Right renal pelvis (tissue), 4 donors: Measurements from ENCODE around the gene MYOM1. TPM values are rescaled to one million over a fixed set of nuclear protein-coding genes. Genes with fewer than 3 reads are reported as not detected.

ENCODE experiments used
- DNase-seq, 4 donors: peaks; one replicate each; pipeline ENCODE4 v3.0.0-alpha.2; 2013; ENCODE audit warnings: low read depth in 4 of 4, low spot score in 3 of 4, missing footprints in 1 of 4
- polyA plus RNA-seq, 4 donors: library from polyadenylated mRNA; unstranded; fragments of 120-200 nt; gene quantifications; one replicate each; pipeline ENCODE4 v1.2.1, GENCODE V29; 2013; ENCODE audit not compliant: insufficient read length in 4 of 4

MYOM1 gene
- polyA plus RNA-seq = 1 to 10 TPM; 4.8 to 7.9 (median 7.0) TPM

GRCh38 chr18:3219631-3220335 is at the start of gene MYOM1:
Gene MYOM1 (minus strand): TSS chr18:3219968. CDS start chr18:3215223, 4,745 bp downstream.
- no peak for DNase-seq

GRCh38 chr18:3269241-3269913 is 49.6 kb upstream of the MYOM1 start:
- no peak for DNase-seq

DNA sequence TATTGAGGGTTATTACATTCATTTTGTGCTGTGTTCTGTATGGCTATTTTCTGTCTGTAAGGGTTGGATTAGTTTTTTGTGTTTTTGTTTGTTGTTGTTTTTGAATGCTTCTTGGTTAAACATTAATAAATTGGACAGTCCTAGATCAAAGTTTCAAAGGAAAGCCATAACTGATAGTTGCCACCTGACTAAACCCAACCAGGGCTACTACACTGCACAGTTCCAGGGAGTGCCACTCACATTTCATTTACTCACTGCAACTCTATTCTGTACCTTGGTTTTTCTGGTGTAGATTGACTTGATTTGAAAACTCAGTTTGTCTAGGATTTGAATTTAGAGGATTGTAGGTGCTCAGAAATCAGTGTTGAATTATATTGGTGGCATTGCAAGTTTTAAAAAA is 48.5 kb upstream of the MYOM1 start:
- DNase-seq = no peak

DNA sequence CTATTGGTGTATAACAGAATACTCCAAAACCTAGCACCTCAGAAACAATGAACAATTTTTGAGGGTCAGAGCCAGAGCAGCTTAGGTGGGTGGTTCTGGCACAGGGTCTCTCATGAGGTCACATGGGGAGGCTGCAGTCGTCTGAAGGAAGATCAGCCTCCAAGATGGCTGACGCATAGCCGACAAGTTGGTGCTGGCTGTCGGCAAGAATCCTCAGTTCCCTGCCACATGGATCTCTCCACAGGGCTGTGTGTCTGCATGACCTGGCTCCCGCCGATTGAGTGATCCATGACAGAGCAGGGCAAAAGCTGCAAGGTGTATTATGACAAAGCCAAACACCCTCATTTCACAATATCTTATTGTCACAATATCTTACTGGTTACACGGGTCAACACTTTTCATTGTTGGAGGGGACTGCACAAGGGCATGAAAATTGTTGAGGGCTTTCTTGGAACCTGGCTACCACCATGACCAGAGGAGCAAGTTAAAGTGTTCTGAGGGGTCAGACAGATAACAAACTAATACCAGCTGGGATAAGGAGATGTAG is 46.4 kb upstream of the MYOM1 start:
- no peak for DNase-seq

GRCh38 chr18:3265564-3266033 is 45.8 kb upstream of the MYOM1 start:
- DNase-seq = no peak

DNA sequence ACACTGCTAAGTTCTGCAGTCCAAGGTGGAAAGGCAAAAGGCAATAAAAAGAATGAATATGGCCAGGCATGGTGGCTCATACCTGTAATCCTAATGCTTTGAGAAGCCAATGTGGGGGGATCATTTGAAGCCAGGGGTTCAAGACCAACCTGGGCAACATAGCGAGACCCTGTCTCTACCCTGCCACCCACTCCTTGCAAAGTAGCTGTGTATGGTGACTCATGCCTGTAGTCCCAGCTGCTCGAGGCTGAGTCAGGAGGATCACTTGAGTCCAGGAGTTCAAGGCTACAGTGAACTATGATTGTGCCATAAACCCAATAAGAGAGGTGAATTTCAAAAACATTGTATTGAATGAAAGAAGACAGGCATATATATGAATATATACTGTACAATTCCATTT is 44.6 kb upstream of the MYOM1 start:
- DNase-seq = no peak

DNA sequence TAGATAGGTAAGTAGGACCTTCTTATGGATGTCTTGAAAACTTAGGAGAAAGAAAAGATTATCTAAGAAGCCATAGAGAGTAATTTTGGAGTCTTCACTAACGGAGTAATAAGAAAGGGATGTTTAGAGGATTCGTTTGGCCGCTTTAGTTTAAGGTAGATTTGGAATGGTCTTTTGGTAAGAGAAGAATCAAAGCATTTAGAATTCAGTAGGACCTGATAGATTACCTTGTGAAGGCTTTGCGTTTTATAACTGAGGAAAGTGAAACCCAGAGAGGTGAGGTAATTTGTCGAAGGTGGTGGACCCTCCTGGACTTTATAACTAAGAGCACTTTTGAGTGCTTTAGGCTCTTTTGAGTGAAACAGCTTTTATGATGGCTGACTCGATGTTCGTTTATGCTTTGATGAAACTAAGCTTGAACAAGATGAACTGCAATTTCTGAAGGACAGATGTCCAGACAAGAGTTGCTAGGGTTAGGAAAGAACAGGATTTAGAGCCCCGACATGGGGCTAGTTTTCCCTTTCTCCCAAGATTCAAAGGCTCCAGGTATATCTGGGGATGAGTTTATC is 43.4 kb upstream of the MYOM1 start:
- no peak for DNase-seq

DNA sequence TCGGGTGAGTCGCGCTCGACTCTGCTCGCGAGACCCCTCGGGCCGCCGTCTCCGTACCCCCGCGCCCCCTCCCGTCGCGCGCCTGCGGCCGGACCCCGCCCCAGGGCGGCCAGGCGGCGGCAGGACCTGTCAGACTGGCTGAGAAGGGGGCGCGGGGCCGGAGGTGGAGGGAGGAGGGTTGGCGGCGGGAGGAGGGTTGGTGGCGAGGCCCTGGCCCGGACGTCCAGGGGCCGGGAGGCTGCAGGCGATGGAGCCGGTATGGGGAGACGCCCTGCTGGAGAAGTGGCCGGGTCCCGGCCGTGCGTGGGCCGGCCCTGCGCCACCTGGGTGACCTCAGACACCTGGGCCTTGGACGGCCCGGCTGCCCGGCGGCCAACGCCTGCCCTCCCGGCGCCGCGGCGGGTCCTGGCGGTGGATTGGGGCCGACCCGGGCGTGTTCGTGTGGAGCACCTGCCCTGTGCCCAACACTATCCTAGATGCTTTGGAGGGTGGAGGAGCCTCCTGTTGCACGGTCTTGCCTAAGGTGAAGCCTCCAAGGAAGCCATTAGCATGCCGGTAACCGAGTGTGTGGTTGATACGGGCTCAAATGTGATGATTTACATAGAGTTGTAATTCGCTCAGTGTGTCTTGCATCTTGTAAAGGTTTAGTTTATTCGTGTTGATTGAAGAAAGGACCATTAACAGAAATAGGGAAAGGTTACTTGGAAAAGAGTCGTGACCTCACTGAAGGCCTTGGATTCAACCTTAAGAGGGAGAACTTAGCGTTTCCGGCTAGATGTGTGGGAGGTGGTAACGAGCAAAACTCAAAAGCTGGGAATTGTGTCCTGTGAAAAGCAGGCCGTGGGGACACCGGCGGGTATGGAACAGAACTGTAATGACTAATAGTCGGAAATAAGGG is 42.7 kb upstream of the MYOM1 start:
- peak in 3 of 4 donors; percentile 25 to 35 (median 28) for DNase-seq

GRCh38 chr18:3261373-3262233 is 41.8 kb upstream of the MYOM1 start, which contains the start of gene MYL12B:
Gene MYL12B (plus strand): TSS chr18:3262133. CDS start chr18:3272899, 10,766 bp downstream.
- DNase-seq = peak; percentile 61 to 83 (median 70)

DNA sequence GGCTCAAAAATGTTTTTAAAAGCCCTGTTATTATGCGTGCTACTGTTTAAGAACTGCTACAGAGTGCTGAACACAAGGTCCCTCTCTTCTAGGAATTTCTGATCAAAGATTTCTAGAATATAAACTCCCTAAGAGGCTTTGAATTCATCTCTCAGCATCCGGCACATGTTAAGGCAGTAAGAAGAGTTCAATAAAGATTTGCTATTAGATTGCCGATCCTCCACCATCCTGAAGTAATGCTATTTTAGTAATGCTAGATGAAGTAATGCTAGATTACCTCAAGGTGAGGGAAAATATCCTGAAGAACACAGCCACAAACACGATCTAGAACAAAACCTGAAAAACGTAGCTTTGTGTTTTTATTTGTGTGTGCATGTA is 41.2 kb upstream of the MYOM1 start:
- DNase-seq = no peak

DNA sequence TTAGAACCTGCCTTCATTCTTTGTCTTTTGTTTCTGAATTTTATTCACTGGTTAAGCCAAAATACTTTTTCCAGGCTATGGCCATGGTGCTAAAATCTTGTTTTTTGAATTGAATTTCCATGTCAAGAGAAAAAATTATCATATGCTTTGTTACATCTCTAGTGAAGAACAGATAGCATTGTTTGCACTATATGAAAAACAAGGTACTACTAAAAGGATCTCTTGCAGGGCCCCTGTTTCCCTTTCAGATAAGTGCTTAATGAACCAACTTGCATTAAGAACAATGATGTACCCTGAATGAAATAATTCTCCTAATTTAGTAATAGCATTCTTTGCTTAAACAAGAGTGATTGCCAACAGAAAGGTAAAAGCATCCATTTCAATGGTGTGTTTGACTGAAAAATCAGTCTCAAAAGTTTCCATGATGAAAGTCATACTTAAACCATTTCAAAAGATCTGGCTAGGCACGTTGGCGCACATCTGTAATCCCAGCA is 37.9 kb upstream of the MYOM1 start:
- no peak for DNase-seq

DNA sequence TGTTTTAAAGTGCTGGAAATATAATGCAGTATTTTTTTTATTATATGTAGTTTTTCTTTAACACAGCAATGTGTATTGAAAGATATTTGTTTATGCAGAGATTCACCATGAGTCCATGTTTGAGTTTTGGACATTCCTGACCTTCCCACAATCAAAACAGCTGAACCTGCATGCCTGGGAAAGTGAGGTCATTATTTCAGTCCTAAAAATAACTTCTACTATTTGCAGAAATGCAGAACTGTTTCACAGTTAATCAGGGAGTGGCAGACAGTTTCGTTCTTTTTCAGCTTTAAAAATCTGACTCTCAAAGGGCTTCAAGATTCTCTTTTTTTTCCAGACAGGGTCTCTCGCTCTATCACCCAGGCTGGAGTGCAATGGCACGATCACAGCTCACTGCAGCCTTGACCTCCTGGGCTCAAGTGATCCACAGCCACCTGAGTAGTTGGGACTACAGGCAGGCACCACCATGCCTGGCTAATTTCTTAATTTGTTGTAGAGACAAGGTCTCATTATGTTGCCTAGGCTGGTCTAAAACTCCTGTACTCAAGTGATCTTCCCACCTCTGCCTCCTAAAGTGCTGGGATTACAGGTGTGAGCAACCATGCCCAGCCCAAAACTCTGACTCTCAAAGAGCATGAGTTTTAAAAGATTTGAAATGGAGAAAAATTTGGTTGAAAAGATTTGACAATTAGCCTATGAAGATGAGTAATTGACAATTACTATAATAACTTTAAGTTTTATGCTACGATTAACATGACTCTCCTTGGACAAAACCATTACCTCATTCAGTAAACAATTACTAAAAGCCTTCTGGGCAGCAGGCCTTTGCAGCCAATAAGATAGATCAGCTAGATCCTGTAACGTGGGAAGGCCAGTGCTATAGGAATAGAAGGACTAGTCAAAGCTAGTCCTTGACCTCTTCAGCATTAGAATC is 37.2 kb upstream of the MYOM1 start:
- DNase-seq = no peak

GRCh38 chr18:3255611-3256165 is 35.9 kb upstream of the MYOM1 start:
- no peak for DNase-seq

GRCh38 chr18:3254725-3255124 is 35.0 kb upstream of the MYOM1 start:
- DNase-seq = no peak

DNA sequence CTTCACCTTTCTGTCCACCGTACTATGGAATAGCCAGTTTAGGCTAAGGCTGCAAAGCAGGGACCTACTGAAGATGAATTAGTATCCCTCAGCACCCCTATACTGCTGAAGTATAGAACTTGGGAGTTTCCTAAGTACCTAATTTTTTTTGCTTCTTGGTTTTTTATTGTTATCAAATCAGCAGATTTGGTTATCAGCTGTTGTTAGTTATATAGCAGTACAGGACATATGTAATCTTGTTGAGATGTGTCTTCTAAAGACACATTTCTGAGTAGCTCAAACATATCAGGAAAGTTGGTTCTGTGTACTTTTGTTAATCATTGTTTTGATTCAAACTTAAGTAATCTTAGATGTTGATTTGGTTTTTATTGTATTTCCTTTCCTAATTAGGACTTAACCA is 33.1 kb upstream of the MYOM1 start:
- no peak for DNase-seq

- no peak for DNase-seq
Measured at GRCh38 chr18:3251963-3252277, 32.2 kb upstream of the MYOM1 start.

DNA sequence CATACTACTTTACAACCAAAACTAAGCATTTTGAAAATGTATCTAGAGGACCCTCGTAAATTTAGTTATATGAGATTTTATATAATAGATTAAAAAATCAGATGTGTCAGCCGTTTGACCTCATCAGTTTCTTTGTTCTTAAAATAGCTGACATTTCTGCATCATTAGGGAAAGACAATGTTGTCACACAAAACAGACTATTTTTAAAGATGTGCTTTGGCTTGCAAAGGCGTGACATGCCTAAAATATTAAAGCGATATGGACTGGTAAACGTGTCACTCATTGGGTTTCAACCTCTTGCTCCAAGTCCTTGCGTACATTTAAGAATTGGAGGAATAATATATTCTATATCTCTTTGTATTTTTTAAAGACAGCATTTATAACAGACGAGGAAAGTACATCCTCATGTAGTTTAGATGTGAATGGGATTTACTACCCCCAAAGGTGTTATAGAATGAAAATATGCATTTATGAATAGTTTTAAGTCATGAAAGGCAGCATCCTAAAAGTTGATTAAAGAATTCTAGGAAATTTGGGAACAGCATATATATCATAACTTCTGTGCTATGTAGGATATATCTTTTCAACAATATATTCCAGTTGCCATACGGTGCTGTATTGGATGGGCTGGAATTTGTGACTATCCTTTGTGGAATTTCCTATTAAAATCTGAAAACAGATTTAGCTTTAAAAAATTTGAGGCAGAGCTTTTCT is 31.6 kb upstream of the MYOM1 start:
- no peak for DNase-seq
